GM19467 (cell line): Measurements from ENCODE around the gene BCAS3.
"Not testable (repeated sequence)": the region's sequence is repeated elsewhere in the genome, so short reads cannot be mapped to it uniquely, and the experiment has no call there.

ENCODE experiments used
- ATAC-seq: cut with Tn5 transposase; IDR thresholded peaks from one replicate; pipeline ENCODE4 v1.9.1; 2021; ENCODE audit warnings: mild to moderate bottlenecking, moderate library complexity; ENCODE audit not compliant: unreplicated experiment

BCAS3 gene

DNA sequence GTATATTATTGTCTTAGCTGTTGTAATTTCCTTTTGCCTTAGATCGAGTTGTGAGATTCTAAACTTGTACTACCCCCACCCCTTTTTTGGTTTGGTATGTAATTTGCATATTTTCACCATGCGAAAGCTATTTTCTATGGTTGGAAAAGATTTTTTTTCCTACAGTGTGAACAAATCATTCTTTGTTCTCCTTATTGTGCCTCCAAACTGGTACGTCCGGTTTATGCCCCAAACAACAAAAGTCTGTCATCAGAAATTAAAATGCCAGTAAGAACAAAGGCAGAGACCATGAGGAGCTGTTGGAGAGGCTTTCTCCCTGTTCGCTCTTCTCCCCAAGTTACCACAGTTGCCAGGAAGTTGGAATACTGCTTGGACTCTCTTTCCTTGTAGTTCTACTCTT is 66.1 kb downstream of the BCAS3 start:
- no peak for ATAC-seq

DNA sequence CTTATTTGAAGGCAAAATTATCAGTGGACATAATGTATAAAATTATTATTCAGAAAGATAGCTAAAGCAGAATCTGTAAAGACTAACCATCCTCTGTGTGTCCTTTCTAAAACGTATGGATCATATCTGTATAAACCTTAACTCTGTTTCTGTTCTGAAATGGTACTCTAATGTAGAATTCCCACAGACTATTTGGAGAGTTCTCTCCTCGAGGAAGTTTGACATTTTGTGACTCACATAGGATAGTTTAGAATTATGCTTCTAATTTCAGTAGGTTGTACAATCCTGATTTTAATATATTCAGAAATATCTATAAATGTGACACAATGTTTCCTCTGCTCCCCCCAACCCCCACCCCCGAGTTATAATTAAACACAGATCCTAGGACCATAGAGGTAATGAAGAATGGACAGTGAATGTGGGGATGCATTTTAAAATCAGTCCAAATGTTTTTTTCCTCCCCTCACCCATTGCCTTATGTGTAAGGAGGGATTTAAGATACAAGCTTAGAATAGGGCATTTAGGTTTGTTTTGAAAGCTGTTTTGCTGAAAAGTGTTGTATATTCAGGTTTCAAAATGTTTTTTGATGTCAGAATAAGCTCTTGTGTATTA is 66.8 kb downstream of the BCAS3 start:
- ATAC-seq = no peak

- no peak for ATAC-seq
Observed at GRCh38 chr17:60745544-60745943, 67.9 kb downstream of the BCAS3 start.

DNA sequence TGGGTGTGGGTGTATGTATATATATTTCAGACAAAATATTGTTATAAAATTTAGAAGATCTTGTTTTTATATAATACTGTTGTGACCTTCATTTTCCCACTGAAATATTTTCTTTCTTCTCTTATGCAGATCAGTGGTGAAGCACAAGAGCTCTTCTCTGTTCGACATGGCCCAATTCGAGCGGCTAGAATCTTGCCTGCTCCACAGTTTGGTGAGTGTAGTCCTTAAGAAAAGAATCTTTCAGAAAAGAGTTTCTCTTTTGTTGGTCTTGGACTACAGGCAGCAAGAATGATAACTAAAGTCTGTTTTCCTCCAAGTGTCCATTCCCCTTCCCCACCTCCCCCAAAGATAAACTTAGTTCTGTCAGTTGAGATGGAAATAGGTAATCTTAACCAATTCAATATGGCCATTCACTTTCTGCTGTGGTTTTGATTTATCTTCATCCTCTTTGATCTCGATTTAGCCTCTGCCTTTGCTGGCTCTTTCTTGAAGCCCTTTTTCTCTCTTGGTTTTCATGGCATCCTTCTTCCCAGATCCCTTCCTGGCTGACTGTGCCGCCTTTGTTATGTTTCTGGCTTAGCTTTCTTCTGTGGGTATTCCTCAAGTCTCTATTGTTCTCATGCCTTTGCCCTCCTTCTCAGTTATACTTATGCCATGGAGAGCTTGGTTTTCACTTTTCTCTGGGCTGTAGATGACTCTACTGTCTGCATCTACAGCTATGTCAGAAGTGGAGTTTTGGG is 69.6 kb downstream of the BCAS3 start:
- no peak for ATAC-seq

GRCh38 chr17:60748204-60748603 is 70.6 kb downstream of the BCAS3 start:
- ATAC-seq = no peak

- no peak for ATAC-seq
Observed at GRCh38 chr17:60749050-60749449, 71.4 kb downstream of the BCAS3 start.

- ATAC-seq = no peak
Observed at GRCh38 chr17:60749708-60750107, 72.1 kb downstream of the BCAS3 start.

DNA sequence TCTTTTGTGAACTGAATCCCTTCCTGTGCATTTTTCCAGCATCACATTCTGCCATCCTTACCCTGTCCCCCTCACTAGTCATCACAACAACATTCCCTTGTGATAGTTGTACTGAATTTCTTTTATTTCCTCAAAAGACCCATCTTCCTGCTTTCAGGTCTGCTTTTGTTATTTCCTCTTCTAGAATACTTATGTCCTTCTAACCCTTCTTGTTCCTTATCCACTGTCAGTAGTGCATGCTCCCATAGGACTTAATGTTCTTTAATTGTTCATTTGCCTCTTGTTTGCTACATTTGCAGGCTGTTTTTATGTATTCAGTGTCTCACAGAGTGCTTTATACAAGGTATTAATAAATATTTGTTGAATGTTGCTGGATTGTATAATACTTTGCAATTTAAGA is 73.0 kb downstream of the BCAS3 start:
- no peak for ATAC-seq

DNA sequence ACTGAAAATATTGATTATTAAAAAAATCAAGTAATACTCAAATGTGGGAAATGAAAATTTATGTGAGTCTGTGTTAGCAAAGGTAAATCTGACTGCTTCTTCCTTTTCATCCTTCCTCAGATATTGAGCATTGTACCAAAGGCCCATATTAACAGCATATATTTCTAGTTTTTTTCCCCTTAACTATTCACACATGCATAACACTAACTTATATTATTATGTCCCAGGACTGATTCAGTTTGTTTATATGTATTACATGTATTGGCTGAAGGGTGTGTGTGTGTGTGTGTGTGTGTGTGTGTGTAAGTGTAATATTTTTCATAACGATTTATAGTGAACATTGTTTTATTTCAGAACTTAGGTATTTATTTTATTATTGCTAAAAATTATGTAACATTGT is 74.2 kb downstream of the BCAS3 start:
- no peak for ATAC-seq

- ATAC-seq = no peak
Observed at GRCh38 chr17:60752873-60753577, 75.4 kb downstream of the BCAS3 start.

DNA sequence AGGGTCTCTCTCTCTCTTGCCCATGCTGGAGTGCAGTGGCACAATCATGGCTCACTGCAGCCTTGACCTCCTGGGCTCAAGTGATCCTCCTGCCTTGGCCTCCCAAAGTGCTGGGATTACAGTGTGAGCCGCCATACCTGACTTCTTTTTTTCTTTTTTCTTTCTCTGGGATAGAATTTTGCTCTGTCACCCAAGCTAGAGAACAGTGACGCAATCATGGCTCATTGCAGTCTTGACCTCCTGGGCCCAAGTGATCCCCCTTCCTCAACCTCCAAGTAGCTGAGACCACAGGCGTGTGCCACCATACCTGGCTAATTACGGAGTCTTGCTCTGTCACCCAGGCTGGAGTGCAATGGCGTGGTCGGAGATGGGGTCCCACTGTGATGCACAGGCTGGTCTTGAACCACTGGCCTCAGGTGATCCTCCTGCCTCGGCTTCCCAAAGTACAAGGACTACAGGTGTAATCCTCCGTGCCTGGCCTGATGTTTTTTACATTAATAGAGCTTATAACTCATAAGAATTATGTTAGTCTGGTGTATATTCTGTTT is 76.5 kb downstream of the BCAS3 start:
- ATAC-seq = no peak

DNA sequence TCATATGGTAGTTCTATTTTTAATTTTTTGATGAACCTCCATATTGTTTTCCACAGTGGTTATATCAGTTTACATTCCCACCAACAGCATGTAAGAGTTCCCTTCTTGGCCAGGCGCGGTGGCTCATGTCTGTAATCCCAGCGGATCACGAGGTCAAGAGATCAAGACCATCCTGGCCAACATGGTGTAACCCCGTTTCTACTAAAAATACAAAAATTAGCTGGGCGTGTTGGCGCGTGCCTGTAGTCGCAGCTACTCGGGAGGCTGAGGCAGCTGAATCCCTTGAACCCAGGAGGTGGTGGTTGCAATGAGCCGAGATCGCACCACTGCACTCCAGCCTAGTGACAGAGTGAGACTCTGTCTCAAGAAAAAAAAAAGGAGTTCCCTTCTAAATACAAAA is 79.1 kb downstream of the BCAS3 start:
- ATAC-seq = not testable (repeated sequence)

- ATAC-seq = no peak
Observed at GRCh38 chr17:60757437-60757836, 79.8 kb downstream of the BCAS3 start.

GRCh38 chr17:60759756-60760155 is 82.1 kb downstream of the BCAS3 start:
- no peak for ATAC-seq

DNA sequence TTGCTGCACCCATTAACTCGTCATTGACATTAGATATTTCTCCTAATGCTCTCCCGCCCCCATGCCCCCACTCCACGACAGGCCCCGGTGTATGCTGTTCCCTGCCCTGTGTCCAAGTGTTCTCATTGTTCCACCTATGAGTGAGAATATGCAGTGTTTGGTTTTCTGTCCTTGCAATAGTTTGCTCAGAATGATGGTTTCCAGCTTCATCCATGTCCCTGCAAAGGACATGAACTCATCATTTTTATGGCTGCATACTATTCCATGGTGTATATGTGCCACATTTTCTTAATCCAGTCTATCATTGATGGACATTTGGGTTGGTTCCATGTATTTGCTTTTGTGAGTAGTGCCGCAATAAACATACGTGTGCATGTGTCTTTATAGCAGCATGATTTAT is 83.7 kb downstream of the BCAS3 start:
- ATAC-seq = not testable (repeated sequence)

DNA sequence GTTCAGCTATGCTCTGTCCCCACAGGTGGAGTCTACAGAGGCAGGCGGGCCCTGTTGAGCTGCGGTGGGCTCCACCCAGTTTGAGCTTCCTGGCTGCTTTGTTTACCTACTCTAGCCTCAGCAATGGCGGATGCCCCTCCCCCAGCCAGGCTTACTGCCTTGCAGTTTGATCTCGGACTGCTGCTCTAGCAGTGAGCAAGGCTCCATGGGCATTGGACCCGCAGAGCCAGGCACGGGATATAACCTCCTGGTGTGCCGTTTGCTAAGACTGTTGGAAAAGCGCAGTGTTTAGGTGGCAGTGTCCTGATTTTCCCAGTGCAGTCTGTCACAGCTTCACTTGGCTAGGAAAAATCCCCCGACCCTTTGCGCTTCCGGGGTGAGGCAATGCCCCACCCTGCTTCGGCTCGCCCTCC is 89.1 kb downstream of the BCAS3 start:
- ATAC-seq = no peak

GRCh38 chr17:60767744-60768308 is 90.2 kb downstream of the BCAS3 start:
- no peak for ATAC-seq

DNA sequence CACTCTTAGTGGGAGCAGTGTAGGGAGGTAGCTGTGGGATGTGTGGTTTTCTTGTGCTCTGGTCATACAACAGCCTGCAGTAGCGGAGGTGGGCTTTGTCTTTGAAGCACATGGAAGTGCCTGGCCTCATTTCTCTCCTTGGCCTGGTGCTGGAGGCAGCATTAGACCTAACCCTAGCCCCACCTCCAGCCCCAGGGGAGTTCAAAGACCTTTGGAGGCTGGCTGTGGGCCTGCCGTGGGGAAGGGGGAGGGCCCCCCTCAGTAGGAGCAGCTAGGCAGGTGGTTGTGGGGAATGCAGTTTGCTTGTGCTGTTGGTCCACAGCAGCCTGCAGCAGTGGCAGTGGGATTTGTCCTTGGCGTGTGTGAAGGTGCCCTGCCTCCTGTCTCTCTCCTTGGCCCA is 91.7 kb downstream of the BCAS3 start:
- no peak for ATAC-seq

- no peak for ATAC-seq
Observed at GRCh38 chr17:60770946-60771422, 93.3 kb downstream of the BCAS3 start.

GRCh38 chr17:60771621-60772020 is 94.0 kb downstream of the BCAS3 start:
- ATAC-seq = not testable (repeated sequence)

DNA sequence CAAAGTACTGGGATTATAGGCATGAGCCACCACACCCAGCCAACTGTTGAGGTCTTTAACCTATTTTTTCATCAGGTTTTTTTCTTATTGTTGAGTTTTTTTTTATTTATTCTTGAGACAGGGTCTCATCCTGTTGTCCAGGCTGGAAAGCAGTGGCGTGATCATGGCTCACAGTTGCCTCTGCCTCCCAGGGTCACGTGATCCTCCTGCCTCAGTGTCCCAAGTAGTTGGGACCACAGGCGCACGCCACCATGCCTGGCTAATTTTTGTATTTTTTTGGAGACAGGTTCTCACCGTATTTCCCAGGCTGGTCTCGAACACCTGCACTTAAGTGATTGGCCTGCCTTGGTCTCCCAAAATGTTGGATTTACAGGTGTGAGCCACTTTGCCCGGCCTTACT is 95.9 kb downstream of the BCAS3 start:
- no peak for ATAC-seq
